Smooth muscle cell (in vitro differentiated cells): ENCODE data around the gene LRRC8A. TPM values are rescaled to one million over a fixed set of nuclear protein-coding genes. Genes with fewer than 3 reads are reported as not detected.
A peak's percentile ranks its signal among the peaks of the same experiment; 100 is the strongest.

Source experiments
- DNase-seq: peaks from one replicate; lab custom pipeline; 2025; ENCODE audit not compliant: unreplicated experiment; lab: John Stamatoyannopoulos, UW
- H2AFZ ChIP-seq: fragments of 200-600 bp; sonication (generic); 2 replicates; pipeline ENCODE4 v1.6.0; 2016; ENCODE audit warnings: antibody characterized with exemption, low read depth, mild to moderate bottlenecking
- H3F3A ChIP-seq: fragments of 200-600 bp; sonication (generic); 2 replicates; pipeline ENCODE4 v1.6.0; 2017; ENCODE audit warnings: antibody characterized with exemption, low read depth
- H3K27ac ChIP-seq: fragments of 200-600 bp; sonication (generic); 2 replicates; pipeline ENCODE4 v1.5.1; 2016; ENCODE audit warnings: low read depth, mild to moderate bottlenecking
- H3K27me3 ChIP-seq: fragments of 200-600 bp; sonication (generic); 2 replicates; pipeline ENCODE4 v1.6.1; 2016; ENCODE audit warnings: low read depth, mild to moderate bottlenecking
- H3K36me3 ChIP-seq: fragments of 200-600 bp; sonication (generic); 2 replicates; pipeline ENCODE4 v1.5.1; 2016; ENCODE audit warnings: low read depth
- H3K4me1 ChIP-seq: fragments of 200-600 bp; sonication (generic); 2 replicates; pipeline ENCODE4 v1.5.1; 2016; ENCODE audit warnings: low read depth
- H3K4me2 ChIP-seq: fragments of 200-600 bp; sonication (generic); 2 replicates; pipeline ENCODE4 v1.6.0; 2016; ENCODE audit warnings: mild to moderate bottlenecking
- H3K4me3 ChIP-seq: fragments of 200-600 bp; sonication (generic); 2 replicates; pipeline ENCODE4 v1.5.1; 2016; ENCODE audit warnings: mild to moderate bottlenecking
- H3K79me2 ChIP-seq: fragments of 200-600 bp; sonication (generic); 2 replicates; pipeline ENCODE4 v1.6.0; 2016; ENCODE audit warnings: low read depth, mild to moderate bottlenecking
- H3K9ac ChIP-seq: fragments of 200-600 bp; sonication (generic); 2 replicates; pipeline ENCODE4 v1.6.0; 2016; ENCODE audit warnings: low read depth
- H3K9me3 ChIP-seq: fragments of 200-600 bp; sonication (generic); replicated peaks from 2 replicates; pipeline ENCODE4 v1.5.1; 2016; ENCODE audit warnings: low read depth
- H4K20me1 ChIP-seq: fragments of 200-600 bp; sonication (generic); 2 replicates; pipeline ENCODE4 v1.6.0; 2016; ENCODE audit warnings: low read depth
- CTCF ChIP-seq: fragments of 200-600 bp; sonication (generic); IDR thresholded peaks from 2 replicates; pipeline ENCODE4 v1.5.1; 2017; ENCODE audit warnings: borderline replicate concordance, mild to moderate bottlenecking, antibody characterized with exemption; ENCODE audit not compliant: insufficient read depth, poor library complexity, severe bottlenecking
- WGBS: methylation state at CpG from one replicate; pipeline ENCODE4 v1.1.7; 2016; ENCODE audit warnings: low lambda C conversion rate; 5-methylcytosine and 5-hydroxymethylcytosine counted together
- polyA plus RNA-seq: library from polyadenylated mRNA; unstranded; fragments of >200 nt; fragmentation: Nextera tagmentation; extraction: Ambion mirVana; gene quantifications from 2 replicates; pipeline ENCODE4 v1.2.1, GENCODE V29; 2016
- total RNA-seq: library from RNA; depleted of rRNA; stranded (reverse); fragments of >200 nt; gene quantifications from 2 replicates; pipeline ENCODE4 v1.2.3, GENCODE V29; 2014

The LRRC8A gene
- total and polyA plus RNA-seq, 2 experiments from 2014 or later, result 50.1 to 58.3 TPM

- peaks cover 3% of the 10 kb centered on the region for H3F3A ChIP-seq
- peak overlapping the region; percentile 9 for H3K9ac ChIP-seq
- peaks cover 13% of the 10 kb centered on the region for H3K36me3 ChIP-seq
- no peaks in the 10 kb centered on the region for H3K27me3 ChIP-seq
- peaks cover 55% of the 10 kb centered on the region for H3K79me2 ChIP-seq
- no peak overlapping the region for H3K4me3 ChIP-seq
- peaks cover 62% of the 10 kb centered on the region for H4K20me1 ChIP-seq
- H3K4me2 ChIP-seq, result no peak overlapping the region
- H3K4me1 ChIP-seq, result no peaks in the 10 kb centered on the region
- WGBS, result 65% methylated on average over 10 of the region's 10 CpGs
- no peak overlapping the region for H2AFZ ChIP-seq
- no peaks in the 10 kb centered on the region for H3K9me3 ChIP-seq
- peak overlapping the region; percentile 77 for H3K27ac ChIP-seq
- no peak for TF ChIP-seq CTCF
- no peak for DNase-seq
These were observed 22.1 kb downstream of the LRRC8A start for GRCh38 chr9:128903871-128904620.

GRCh38 chr9:128905964-128906363 is 24.0 kb downstream of the LRRC8A start:
- H3K4me2 ChIP-seq, result no peak overlapping the region
- H3F3A ChIP-seq, result peaks cover 3% of the 10 kb centered on the region
- H3K27ac ChIP-seq, result peak overlapping the region; percentile 77
- TF ChIP-seq CTCF, result no peak
- H2AFZ ChIP-seq, result no peak overlapping the region
- H3K79me2 ChIP-seq, result peaks cover 58% of the 10 kb centered on the region
- peaks cover 15% of the 10 kb centered on the region for H3K36me3 ChIP-seq
- H3K4me3 ChIP-seq, result no peak overlapping the region
- 59% methylated on average over 7 of the region's 7 CpGs for WGBS
- DNase-seq, result no peak
- no peak overlapping the region for H3K9ac ChIP-seq
- H3K9me3 ChIP-seq, result no peaks in the 10 kb centered on the region
- no peaks in the 10 kb centered on the region for H3K4me1 ChIP-seq
- H3K27me3 ChIP-seq, result no peaks in the 10 kb centered on the region
- H4K20me1 ChIP-seq, result peaks cover 50% of the 10 kb centered on the region

GRCh38 chr9:128906741-128907140 is 24.8 kb downstream of the LRRC8A start:
- Histone ChIP-seq H3K4me1 (peaks cover 4% of the 10 kb centered on the region), H2AFZ (no peak overlapping the region), H3K4me3 (no peak overlapping the region), H4K20me1 (peaks cover 46% of the 10 kb centered on the region), H3K27ac (peak overlapping the region; percentile 38), H3F3A (peaks cover 3% of the 10 kb centered on the region), H3K9me3 (no peaks in the 10 kb centered on the region), H3K36me3 (peaks cover 15% of the 10 kb centered on the region), H3K79me2 (peaks cover 50% of the 10 kb centered on the region), H3K27me3 (no peaks in the 10 kb centered on the region), H3K4me2 (no peak overlapping the region), H3K9ac (no peak overlapping the region)
- TF ChIP-seq CTCF, result no peak
- WGBS, result 33% methylated on average over 2 of the region's 2 CpGs
- DNase-seq, result no peak

GRCh38 chr9:128908372-128908771 is 26.4 kb downstream of the LRRC8A start:
- H3K79me2 ChIP-seq, result peaks cover 61% of the 10 kb centered on the region
- WGBS, result 99% methylated on average over 24 of the region's 24 CpGs

More at GRCh38 chr9:128908372-128908771, 26.4 kb downstream of the LRRC8A start:
- Histone ChIP-seq H3K9ac (no peak overlapping the region), H3K9me3 (no peaks in the 10 kb centered on the region), H3K4me1 (peaks cover 20% of the 10 kb centered on the region), H3F3A (peaks cover 8% of the 10 kb centered on the region), H4K20me1 (peaks cover 35% of the 10 kb centered on the region), H2AFZ (no peak overlapping the region), H3K27ac (no peak overlapping the region), H3K36me3 (peaks cover 15% of the 10 kb centered on the region), H3K27me3 (no peaks in the 10 kb centered on the region), H3K4me3 (no peak overlapping the region), H3K4me2 (no peak overlapping the region)
- no peak for DNase-seq
- TF ChIP-seq CTCF, result no peak
